22Rv1 (cell line): Measurements from ENCODE around the gene CTBP2.

Experiments used
- H3K27ac ChIP-seq: fragments of 450-650 bp; 2 replicates; pipeline ENCODE4 v1.5.1; 2017
- ZFX ChIP-seq: fragments of 450-650 bp; IDR thresholded peaks from 2 replicates; pipeline ENCODE4 v1.6.1; 2017; ENCODE audit warnings: antibody characterized with exemption, borderline replicate concordance
- TF ChIP-seq, protein P1 (sequence below): fragments of 450-650 bp; IDR thresholded peaks from 2 replicates; pipeline ENCODE4 v1.5.1; 2017; ENCODE audit warnings: mild to moderate bottlenecking

The CTBP2 gene

DNA sequence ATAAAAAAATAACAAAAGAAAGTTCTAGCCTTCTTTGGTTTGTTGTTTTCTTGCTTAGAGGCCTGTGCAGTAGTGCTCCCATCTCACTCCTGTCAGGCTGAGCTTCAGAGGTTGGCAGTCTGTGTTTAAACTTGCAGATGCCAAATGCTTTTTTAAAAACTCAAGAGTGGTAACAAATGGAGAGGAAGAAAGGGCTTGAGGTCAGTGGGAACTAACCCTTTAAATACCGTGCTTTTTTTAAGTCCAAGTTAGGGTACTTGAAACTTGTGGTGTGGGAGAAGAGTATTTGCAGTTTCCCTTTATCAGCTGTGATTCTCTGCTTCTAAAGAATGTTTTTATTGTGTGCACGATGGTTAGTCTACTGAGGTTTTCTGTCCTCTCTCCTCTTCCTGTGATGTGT, 189.1 kb downstream of the CTBP2 start:
- H3K27ac ChIP-seq: no peak overlapping the region
- no peak for TF ChIP-seq ZFX
- TF ChIP-seq, protein P1, sequence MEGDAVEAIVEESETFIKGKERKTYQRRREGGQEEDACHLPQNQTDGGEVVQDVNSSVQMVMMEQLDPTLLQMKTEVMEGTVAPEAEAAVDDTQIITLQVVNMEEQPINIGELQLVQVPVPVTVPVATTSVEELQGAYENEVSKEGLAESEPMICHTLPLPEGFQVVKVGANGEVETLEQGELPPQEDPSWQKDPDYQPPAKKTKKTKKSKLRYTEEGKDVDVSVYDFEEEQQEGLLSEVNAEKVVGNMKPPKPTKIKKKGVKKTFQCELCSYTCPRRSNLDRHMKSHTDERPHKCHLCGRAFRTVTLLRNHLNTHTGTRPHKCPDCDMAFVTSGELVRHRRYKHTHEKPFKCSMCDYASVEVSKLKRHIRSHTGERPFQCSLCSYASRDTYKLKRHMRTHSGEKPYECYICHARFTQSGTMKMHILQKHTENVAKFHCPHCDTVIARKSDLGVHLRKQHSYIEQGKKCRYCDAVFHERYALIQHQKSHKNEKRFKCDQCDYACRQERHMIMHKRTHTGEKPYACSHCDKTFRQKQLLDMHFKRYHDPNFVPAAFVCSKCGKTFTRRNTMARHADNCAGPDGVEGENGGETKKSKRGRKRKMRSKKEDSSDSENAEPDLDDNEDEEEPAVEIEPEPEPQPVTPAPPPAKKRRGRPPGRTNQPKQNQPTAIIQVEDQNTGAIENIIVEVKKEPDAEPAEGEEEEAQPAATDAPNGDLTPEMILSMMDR: no peak

DNA sequence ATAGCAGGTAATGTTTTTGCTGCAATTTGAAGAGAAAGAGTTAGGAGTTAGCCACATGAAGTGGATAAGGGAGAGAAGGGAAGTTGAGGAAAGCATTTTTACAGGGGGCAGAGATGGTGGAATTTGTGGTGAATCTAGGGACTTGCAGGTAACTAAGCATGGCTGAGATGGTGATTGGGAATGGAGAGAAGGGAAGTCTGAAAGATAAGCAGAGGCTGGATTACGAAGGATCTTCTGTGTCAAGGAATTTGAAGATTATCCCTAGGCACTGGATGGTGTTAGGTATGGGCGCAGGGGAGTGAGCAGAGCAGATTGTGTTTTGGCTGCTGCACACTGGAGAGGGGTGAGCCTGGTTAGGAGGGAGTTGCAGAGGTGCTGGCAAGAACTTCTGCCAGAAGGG, 193.1 kb downstream of the CTBP2 start:
- no peak overlapping the region for H3K27ac ChIP-seq
- TF ChIP-seq ZFX: no peak
- TF ChIP-seq, protein P1: no peak

DNA sequence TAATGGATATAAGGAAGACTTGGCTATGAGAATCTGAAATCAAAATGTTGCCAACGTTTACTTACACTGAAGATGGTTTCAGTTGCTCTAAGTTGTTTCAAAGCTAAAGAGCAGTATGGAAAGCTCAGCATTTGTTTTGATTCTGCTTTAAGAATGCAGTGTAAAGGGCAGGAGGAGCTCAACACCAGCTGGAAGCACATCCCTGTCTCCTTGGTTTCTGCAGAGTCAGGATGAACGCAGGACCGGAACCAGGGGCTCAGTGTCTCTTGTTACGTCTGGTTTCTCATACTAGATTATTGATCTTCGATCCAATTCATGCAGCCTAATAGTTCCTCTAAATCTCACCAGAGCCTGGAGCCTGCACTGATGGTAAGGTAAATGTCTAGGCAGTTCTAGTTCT, 194.4 kb downstream of the CTBP2 start:
- H3K27ac ChIP-seq: no peak overlapping the region
- TF ChIP-seq ZFX: no peak
- TF ChIP-seq, protein P1: no peak

DNA sequence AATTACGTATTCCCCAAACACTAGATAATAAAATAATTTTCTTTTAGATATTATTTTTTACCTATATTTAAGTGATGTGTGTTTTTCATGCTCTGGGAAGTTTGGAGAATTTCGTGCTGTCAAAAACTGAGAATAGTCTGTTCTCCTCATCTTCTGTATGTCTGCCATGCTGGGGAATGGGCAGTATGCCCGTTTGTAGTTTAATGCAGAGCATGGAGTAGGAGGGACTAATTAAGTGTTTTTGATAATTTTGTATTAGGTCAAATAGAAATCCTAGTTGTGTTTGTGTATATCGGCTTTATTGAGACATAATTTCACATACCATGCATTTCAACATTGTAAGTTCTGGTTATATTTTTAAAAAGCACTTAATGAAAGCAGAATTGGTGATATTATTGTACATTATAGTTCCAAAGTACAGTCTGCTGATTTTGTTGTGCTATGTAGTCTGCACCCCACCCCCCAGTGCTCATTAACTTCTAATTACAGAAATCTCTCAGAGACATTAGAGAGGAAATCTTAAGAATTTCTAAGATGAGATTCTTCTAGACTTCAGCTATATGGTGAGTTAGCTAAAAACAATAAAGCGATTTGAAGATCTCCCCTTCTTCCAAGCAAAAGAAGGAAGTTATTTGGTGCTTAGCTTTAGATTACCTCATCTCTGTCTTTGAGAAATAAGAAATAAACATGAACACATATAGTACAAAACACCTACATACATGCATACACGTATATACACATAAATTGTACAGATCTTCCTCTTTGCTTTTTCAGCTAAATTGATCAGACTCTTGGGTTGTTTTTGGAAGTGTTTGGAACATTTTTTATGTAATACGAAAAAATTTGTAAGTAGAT, 196.3 kb downstream of the CTBP2 start:
- TF ChIP-seq, protein P1: no peak
- no peak for TF ChIP-seq ZFX

DNA sequence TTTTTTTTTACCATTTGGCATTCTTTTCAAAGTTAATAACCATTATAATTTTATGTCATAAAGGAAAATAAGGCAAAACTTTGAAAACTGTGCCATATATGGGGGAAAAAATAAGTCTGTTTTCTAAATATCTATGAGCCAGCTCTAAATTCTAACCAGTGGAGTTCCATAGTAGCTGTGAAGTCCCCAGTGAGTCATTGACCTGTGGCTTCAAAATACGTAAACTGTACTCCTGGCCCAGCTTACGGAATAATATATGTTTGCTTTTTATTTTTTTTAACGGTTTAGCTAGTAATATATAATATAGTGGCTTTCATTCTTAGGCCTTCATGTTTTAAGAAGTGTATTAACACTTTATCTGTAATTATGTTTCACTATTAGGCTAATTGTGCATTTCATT, 197.9 kb downstream of the CTBP2 start:
- no peak for TF ChIP-seq ZFX
- H3K27ac ChIP-seq: no peak overlapping the region

More for the DNA sequence above, 196.3 kb downstream of the CTBP2 start:
- no peak overlapping the region for H3K27ac ChIP-seq

DNA sequence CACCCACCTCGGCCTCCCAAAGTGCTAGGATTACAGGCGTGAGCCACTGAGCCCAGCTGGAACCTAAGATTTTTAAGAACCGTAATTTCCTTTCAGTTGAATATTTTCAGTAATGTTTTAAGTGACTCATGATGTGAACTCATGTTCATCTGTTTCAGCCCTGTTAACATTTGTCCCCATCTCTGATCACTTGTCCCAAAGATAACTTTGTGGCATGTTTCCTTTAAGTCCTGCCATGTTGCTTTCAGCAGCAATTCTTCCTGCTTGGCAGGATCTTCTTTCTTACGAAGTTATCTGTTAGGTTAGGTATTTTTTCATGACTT, 199.2 kb downstream of the CTBP2 start:
- TF ChIP-seq, protein P1: no peak
- no peak for TF ChIP-seq ZFX
- H3K27ac ChIP-seq: no peak overlapping the region

DNA sequence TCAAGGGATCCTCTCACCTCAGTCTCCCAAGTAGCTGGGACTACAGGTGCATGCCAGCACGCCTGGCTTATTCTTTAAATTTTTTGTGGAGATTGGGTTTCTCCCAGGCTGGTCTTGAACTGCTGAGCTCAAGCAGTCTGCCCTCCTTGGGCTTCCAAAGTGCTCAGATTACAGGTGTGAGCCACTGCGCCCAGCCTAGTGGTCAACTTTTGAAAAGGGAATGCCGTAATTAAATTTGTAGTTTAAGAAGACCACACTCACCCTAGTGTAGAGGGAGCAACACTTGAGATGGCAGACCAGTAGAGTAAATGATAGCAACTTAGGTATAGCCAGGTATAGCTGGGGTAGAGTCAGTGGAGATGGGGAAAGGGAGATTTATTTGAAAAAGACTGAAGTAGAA, 200.8 kb downstream of the CTBP2 start:
- TF ChIP-seq ZFX: no peak
- TF ChIP-seq, protein P1: no peak
- no peak overlapping the region for H3K27ac ChIP-seq

DNA sequence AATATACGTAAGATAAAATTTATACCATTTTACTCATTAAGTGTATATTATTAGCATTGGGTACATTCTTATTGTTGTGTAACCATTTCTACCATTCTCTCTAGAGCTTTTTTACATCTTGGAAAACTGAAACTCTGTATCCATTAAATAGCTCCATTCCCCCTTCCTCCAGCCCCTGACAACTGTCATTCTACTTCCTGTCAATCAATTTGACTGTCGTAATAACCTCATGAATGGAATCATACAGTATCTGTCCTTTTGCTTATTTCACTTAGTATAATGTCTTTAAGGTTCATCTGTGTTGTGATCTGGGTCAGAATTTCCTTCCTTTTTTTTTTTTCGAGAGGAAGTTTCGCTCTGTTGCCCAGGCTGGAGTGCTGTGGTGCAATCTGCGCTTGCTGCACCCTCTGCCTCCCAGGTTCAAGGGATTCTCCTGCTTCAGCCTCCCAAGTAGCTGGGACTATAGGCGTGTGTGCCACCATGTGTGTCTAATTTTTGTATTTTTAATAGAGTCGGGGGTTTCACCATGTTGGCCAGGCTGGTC, 202.9 kb downstream of the CTBP2 start:
- H3K27ac ChIP-seq: no peak overlapping the region
- TF ChIP-seq, protein P1: no peak
- TF ChIP-seq ZFX: no peak
